GM23338 (cell line): ENCODE data around the gene ABHD6. TPM values are rescaled to one million over a fixed set of nuclear protein-coding genes. Genes with fewer than 3 reads are reported as not detected.

Experiments
- ATAC-seq: fragments of 200-7000 bp; cut with Tn5 transposase; 3 replicates; pipeline ENCODE4 v1.9.1; 2020
- DNase-seq: peaks from one replicate; pipeline ENCODE4 v3.0.0-alpha.2; 2015; ENCODE audit warnings: low spot score
- H2AFZ ChIP-seq: fragments of 200-600 bp; sonication (generic); 2 replicates; pipeline ENCODE4 v1.8.0; 2016; ENCODE audit warnings: antibody characterized with exemption, mild to moderate bottlenecking, moderate library complexity
- H3F3A ChIP-seq: fragments of 200-600 bp; sonication (generic); replicated peaks from 2 replicates; pipeline ENCODE4 v1.8.0; 2017; ENCODE audit warnings: antibody characterized with exemption, mixed run types, low read depth
- H3K27ac ChIP-seq: fragments of 200-600 bp; sonication (generic); 2 replicates; pipeline ENCODE4 v1.6.1; 2016; ENCODE audit warnings: low read depth
- H3K27me3 ChIP-seq: fragments of 200-600 bp; sonication (generic); 2 replicates; pipeline ENCODE4 v1.8.0; 2016; ENCODE audit warnings: mild to moderate bottlenecking, mixed run types, moderate library complexity; ENCODE audit not compliant: insufficient read depth
- H3K36me3 ChIP-seq: fragments of 200-600 bp; sonication (generic); 2 replicates; pipeline ENCODE4 v1.8.0; 2016; ENCODE audit warnings: mild to moderate bottlenecking; ENCODE audit not compliant: insufficient read depth
- H3K4me1 ChIP-seq: fragments of 200-600 bp; sonication (generic); 2 replicates; pipeline ENCODE4 v1.8.0; 2016; ENCODE audit warnings: mild to moderate bottlenecking, moderate library complexity; ENCODE audit not compliant: insufficient read depth
- H3K4me2 ChIP-seq: fragments of 200-600 bp; sonication (generic); 2 replicates; pipeline ENCODE4 v1.7.1; 2017; ENCODE audit warnings: mixed run types
- H3K4me3 ChIP-seq: fragments of 200-600 bp; sonication (generic); 2 replicates; pipeline ENCODE4 v1.6.1; 2016; ENCODE audit warnings: mixed run types
- H3K79me2 ChIP-seq: fragments of 200-600 bp; sonication (generic); replicated peaks from 2 replicates; pipeline ENCODE4 v1.8.0; 2017; ENCODE audit warnings: mild to moderate bottlenecking; ENCODE audit not compliant: insufficient read depth
- H3K9me2 ChIP-seq: fragments of 200-600 bp; sonication (generic); 2 replicates; pipeline ENCODE4 v1.8.0; 2017; ENCODE audit not compliant: insufficient read depth
- H4K20me1 ChIP-seq: fragments of 200-600 bp; sonication (generic); replicated peaks from 2 replicates; pipeline ENCODE4 v1.8.0; 2017; ENCODE audit warnings: mild to moderate bottlenecking; ENCODE audit not compliant: insufficient read depth
- H3K27ac Mint-ChIP-seq: 2 replicates; pipeline ENCODE4 v1.8.0; 2020; ENCODE audit warnings: inconsistent platforms, mild to moderate bottlenecking, moderate library complexity, mixed read lengths
- H3K27me3 Mint-ChIP-seq: 3 replicates; pipeline ENCODE4 v1.8.0; 2022; ENCODE audit warnings: low read depth, mild to moderate bottlenecking, moderate library complexity, mixed read lengths, inconsistent platforms; ENCODE audit not compliant: insufficient read depth, poor library complexity
- H3K36me3 Mint-ChIP-seq: 3 replicates; pipeline ENCODE4 v1.8.0; 2021; ENCODE audit warnings: low read depth, mild to moderate bottlenecking, inconsistent platforms, moderate library complexity, mixed read lengths
- H3K4me1 Mint-ChIP-seq: 3 replicates; pipeline ENCODE4 v1.8.0; 2020; ENCODE audit warnings: mild to moderate bottlenecking, inconsistent platforms, mixed read lengths
- H3K4me3 Mint-ChIP-seq: 3 replicates; pipeline ENCODE4 v1.8.0; 2021; ENCODE audit warnings: moderate library complexity, mild to moderate bottlenecking, inconsistent platforms, mixed read lengths
- H3K9me3 Mint-ChIP-seq: 3 replicates; pipeline ENCODE4 v1.8.0; 2020; ENCODE audit warnings: moderate library complexity, mild to moderate bottlenecking, inconsistent platforms, mixed read lengths
- CREB1 ChIP-seq: fragments of 250-450 bp; sonication (Bioruptor Pico); IDR thresholded peaks from 2 replicates; pipeline ENCODE4 v1.5.0; 2020; ENCODE audit warnings: low read depth, mild to moderate bottlenecking, moderate library complexity
- CTCF ChIP-seq, 2 experiments: fragments of 200-600 bp in 1 of 2; sonication (generic) in 1 of 2; conservative IDR thresholded peaks; 2 replicates each; pipeline versions ENCODE4 v1.5.1 to v1.6.1; 2016 to 2017; ENCODE audit warnings: antibody characterized with exemption in 2 of 2, low read depth in 2 of 2, mild to moderate bottlenecking in 2 of 2, moderate library complexity in 1 of 2
- EZH2 ChIP-seq: fragments of 200-600 bp; sonication (generic); IDR thresholded peaks from one replicate; pipeline ENCODE4 v1.8.0; 2017; ENCODE audit warnings: antibody characterized with exemption, mild to moderate bottlenecking, low read depth; ENCODE audit not compliant: unreplicated experiment
- NANOG ChIP-seq: IDR thresholded peaks from 2 replicates; pipeline ENCODE4 v1.6.1; 2016; ENCODE audit warnings: antibody characterized with exemption, borderline replicate concordance
- POLR2AphosphoS5 ChIP-seq: IDR thresholded peaks from 2 replicates; pipeline ENCODE4 v1.6.1; 2016; ENCODE audit warnings: antibody characterized with exemption, low read depth
- REST ChIP-seq: IDR thresholded peaks from one replicate; pipeline ENCODE4 v1.6.1; 2018; ENCODE audit warnings: antibody characterized with exemption; ENCODE audit not compliant: unreplicated experiment
- STAT1 ChIP-seq: IDR thresholded peaks from one replicate; pipeline ENCODE4 v1.6.1; 2016; ENCODE audit warnings: antibody characterized with exemption; ENCODE audit not compliant: unreplicated experiment
- ZNF114 ChIP-seq: fragments of 250-450 bp; sonication (Bioruptor Pico); IDR thresholded peaks from 2 replicates; pipeline ENCODE4 v1.5.0; 2020; ENCODE audit warnings: mild to moderate bottlenecking, moderate library complexity
- ZNF331 ChIP-seq: fragments of 250-450 bp; sonication (Bioruptor Pico); IDR thresholded peaks from 2 replicates; pipeline ENCODE4 v1.5.0; 2020; ENCODE audit warnings: low read depth, mild to moderate bottlenecking, moderate library complexity
- ZNF462 ChIP-seq: fragments of 250-450 bp; sonication (Bioruptor Pico); IDR thresholded peaks from 2 replicates; pipeline ENCODE4 v1.5.0; 2020; ENCODE audit warnings: mild to moderate bottlenecking, moderate library complexity
- polyA plus RNA-seq: library from polyadenylated mRNA; unstranded; fragments of >200 nt; fragmentation: Nextera tagmentation; extraction: Ambion mirVana; gene quantifications from 2 replicates; pipeline ENCODE4 v1.2.1, GENCODE V29; 2016
- total RNA-seq: library from RNA; depleted of rRNA; stranded (reverse); fragments of >200 nt; shearing (Covaris generic); gene quantifications from 2 replicates; pipeline ENCODE4 v1.2.3, GENCODE V29; 2014
- TF ChIP-seq, protein P1 (sequence below): IDR thresholded peaks from 2 replicates; pipeline ENCODE4 v1.6.1; 2016; ENCODE audit warnings: antibody characterized with exemption

The ABHD6 gene
- total and polyA plus RNA-seq, 2 experiments from 2014 or later, result 3.7 to 5.5 TPM

DNA sequence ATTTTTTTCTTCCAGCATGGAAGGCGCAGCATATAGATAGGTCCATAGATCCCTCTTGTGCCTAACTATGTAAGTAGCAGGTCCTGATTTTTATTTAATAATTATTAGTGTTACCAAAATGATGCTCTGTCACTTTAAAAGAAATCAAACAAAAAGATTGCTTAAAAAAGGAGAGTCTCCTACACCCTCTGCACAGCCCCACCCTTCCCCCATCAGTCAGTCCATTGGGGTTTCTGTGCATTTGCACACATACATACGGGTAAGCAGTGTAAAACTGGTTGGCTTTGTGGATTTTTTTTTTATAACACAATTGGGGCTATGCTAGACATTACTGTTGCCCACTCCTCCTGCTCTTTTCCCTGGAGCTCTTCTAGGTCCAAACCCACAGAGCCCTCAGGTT is 61.5 kb downstream of the ABHD6 start:
- Histone ChIP-seq H3K27ac (no peak overlapping the region), H4K20me1 (no peaks in the 10 kb centered on the region), H3K4me3 (no peak overlapping the region), H3K79me2 (no peaks in the 10 kb centered on the region), H2AFZ (no peak overlapping the region), H3K27me3 (0 out of 2 replicates have a peak, but pooled peaks cover 3% of the 10 kb centered on the region), H3K9me2 (no peaks in the 10 kb centered on the region), H3K4me1 (0 out of 2 replicates have a peak, but pooled peaks cover 3% of the 10 kb centered on the region), H3F3A (no peaks in the 10 kb centered on the region), H3K4me2 (no peak overlapping the region), H3K36me3 (no peaks in the 10 kb centered on the region)
- Mint-ChIP-seq H3K9me3 (no peaks in the 10 kb centered on the region), H3K27me3 (peaks cover 7% of the 10 kb centered on the region), H3K4me1 (peaks cover 7% of the 10 kb centered on the region), H3K27ac (no peak overlapping the region), H3K36me3 (no peaks in the 10 kb centered on the region), H3K4me3 (no peak overlapping the region)
- DNase-seq, result no peak
- ATAC-seq, result no peak
- TF ChIP-seq CTCF (conservative IDR thresholded peaks at IDR 0.05; ENCODE audit: low read depth in 2 of 2), result no peak
- TF ChIP-seq STAT1, result no peak
- TF ChIP-seq REST, result no peak
- no peak for TF ChIP-seq EZH2
- no peak for TF ChIP-seq ZNF114 (CRISPR knock-in tag)
- no peak for TF ChIP-seq POLR2AphosphoS5
- no peak for TF ChIP-seq ZNF331
- no peak for TF ChIP-seq CREB1 (CRISPR knock-in tag)
- no peak for TF ChIP-seq NANOG
- no peak for TF ChIP-seq ZNF462
- TF ChIP-seq, protein P1, sequence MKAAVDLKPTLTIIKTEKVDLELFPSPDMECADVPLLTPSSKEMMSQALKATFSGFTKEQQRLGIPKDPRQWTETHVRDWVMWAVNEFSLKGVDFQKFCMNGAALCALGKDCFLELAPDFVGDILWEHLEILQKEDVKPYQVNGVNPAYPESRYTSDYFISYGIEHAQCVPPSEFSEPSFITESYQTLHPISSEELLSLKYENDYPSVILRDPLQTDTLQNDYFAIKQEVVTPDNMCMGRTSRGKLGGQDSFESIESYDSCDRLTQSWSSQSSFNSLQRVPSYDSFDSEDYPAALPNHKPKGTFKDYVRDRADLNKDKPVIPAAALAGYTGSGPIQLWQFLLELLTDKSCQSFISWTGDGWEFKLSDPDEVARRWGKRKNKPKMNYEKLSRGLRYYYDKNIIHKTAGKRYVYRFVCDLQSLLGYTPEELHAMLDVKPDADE, result no peak
